Thymus (tissue), 11 donors: Measurements from ENCODE around the gene GPR108. TPM values are rescaled to one million over a fixed set of nuclear protein-coding genes. Genes with fewer than 3 reads are reported as not detected.

Experiments used
- DNase-seq, 9 donors: peaks; one replicate each; pipeline ENCODE4 v3.0.0-alpha.2; 2013; ENCODE audit warnings: low spot score in 9 of 9, low read depth in 6 of 9, missing footprints in 1 of 9
- H3K27ac ChIP-seq, 2 donors: one replicate each; pipeline ENCODE4 v1.5.1; 2013; ENCODE audit warnings: control low read depth in 1 of 2, low read depth in 1 of 2, low read length in 1 of 2, mild to moderate bottlenecking in 1 of 2, moderate library complexity in 1 of 2
- H3K27me3 ChIP-seq, 2 donors: one replicate each; pipeline ENCODE4 v1.5.1; 2013; ENCODE audit warnings: low read length in 1 of 2; ENCODE audit not compliant: control insufficient read depth in 2 of 2, insufficient read depth in 1 of 2
- H3K36me3 ChIP-seq, 2 donors: one replicate each; pipeline ENCODE4 v1.5.1; 2013; ENCODE audit warnings: low read length in 1 of 2, mild to moderate bottlenecking in 1 of 2, moderate library complexity in 1 of 2; ENCODE audit not compliant: control insufficient read depth in 2 of 2, insufficient read depth in 2 of 2
- H3K4me1 ChIP-seq, 2 donors: one replicate each; pipeline ENCODE4 v1.5.1; 2013; ENCODE audit warnings: low read length in 2 of 2; ENCODE audit not compliant: control insufficient read depth in 2 of 2, insufficient read depth in 2 of 2
- H3K4me3 ChIP-seq, 2 donors: one replicate each; pipeline ENCODE4 v1.5.1; 2013; ENCODE audit warnings: low read length in 2 of 2, control low read depth in 1 of 2, mild to moderate bottlenecking in 1 of 2
- H3K9me3 ChIP-seq, 2 donors: one replicate each; pipeline ENCODE4 v1.5.1; 2013; ENCODE audit warnings: low read length in 1 of 2, mild to moderate bottlenecking in 1 of 2; ENCODE audit not compliant: control insufficient read depth in 2 of 2, insufficient read depth in 1 of 2
- WGBS: extraction: QIAGEN DNeasy Blood & Tissue Kit; methylation state at CpG from one replicate; pipeline ENCODE4 v1.1.7; 2013; 5-methylcytosine and 5-hydroxymethylcytosine counted together
- polyA plus RNA-seq: library from polyadenylated mRNA; stranded (reverse); fragments of 200-250 nt; gene quantifications from one replicate; pipeline ENCODE4 v1.2.3, GENCODE V29; 2013
- total RNA-seq: library from RNA; stranded (reverse); fragments of 120-200 nt; gene quantifications from one replicate; pipeline ENCODE4 v1.2.4, GENCODE V29; 2013
- donor health status: healthy.

The GPR108 gene
- total and polyA plus RNA-seq, 2 donors, result 34.9 to 106 TPM

- peak overlapping the region in 1 of 2 donors; percentile 64 for H3K27ac ChIP-seq
- 2% methylated on average over 46 of the region's 46 CpGs for WGBS
These were observed 3.4 kb upstream of the GPR108 start for GRCh38 chr19:6740589-6741343.

GRCh38 chr19:6739883-6740588 is 2.7 kb upstream of the GPR108 start:
- H3K4me1 ChIP-seq, result peaks cover 21 to 45% of the 10 kb centered on the region in 2 donors
- H3K9me3 ChIP-seq, result peaks cover 0 to 8% of the 10 kb centered on the region in 2 donors
- peaks cover 0 to 4% of the 10 kb centered on the region in 2 donors for H3K36me3 ChIP-seq
- no peak for DNase-seq
- peaks cover 29 to 45% of the 10 kb centered on the region in 2 donors for H3K27me3 ChIP-seq
- under 1% methylated on average over 34 of the region's 34 CpGs for WGBS
- peak overlapping the region in 1 of 2 donors; percentile 64 for H3K27ac ChIP-seq
- peak overlapping the region; percentile 45 to 57 for H3K4me3 ChIP-seq

More at GRCh38 chr19:6740589-6741343, 3.4 kb upstream of the GPR108 start:
- peak overlapping the region; percentile 45 to 57 for H3K4me3 ChIP-seq
- H3K4me1 ChIP-seq, result peaks cover 21 to 43% of the 10 kb centered on the region in 2 donors
- H3K27me3 ChIP-seq, result peaks cover 29 to 45% of the 10 kb centered on the region in 2 donors
- peaks cover 0 to 8% of the 10 kb centered on the region in 2 donors for H3K9me3 ChIP-seq
- peaks cover 0 to 4% of the 10 kb centered on the region in 2 donors for H3K36me3 ChIP-seq
- peak in 1 of 9 donors; percentile 25 for DNase-seq

GRCh38 chr19:6739390-6739882 is 2.1 kb upstream of the GPR108 start, which contains the start of gene TRIP10:
TRIP10 (plus strand) TSS chr19:6739680; CDS start chr19:6739762, 82 bp downstream.
- peaks cover 21 to 44% of the 10 kb centered on the region in 2 donors for H3K4me1 ChIP-seq
- peak within 1 kb of the TSS; percentile 91 to 95 for H3K27ac ChIP-seq
- peaks cover 0 to 8% of the 10 kb centered on the region in 2 donors for H3K9me3 ChIP-seq
- H3K4me3 ChIP-seq, result peak within 1 kb of the TSS; percentile 45 to 57
- H3K27me3 ChIP-seq, result peaks cover 29 to 43% of the 10 kb centered on the region in 2 donors
- WGBS, result under 1% methylated on average over 47 of the region's 47 CpGs
- DNase-seq, result peak in 8 of 9 donors; percentile 50 to 90 (median 80)
- peaks cover 0 to 4% of the 10 kb centered on the region in 2 donors for H3K36me3 ChIP-seq

GRCh38 chr19:6738787-6739389 is 1.5 kb upstream of the GPR108 start:
- 22% methylated on average over 24 of the region's 24 CpGs for WGBS
- peaks cover 21 to 44% of the 10 kb centered on the region in 2 donors for H3K4me1 ChIP-seq
- H3K27me3 ChIP-seq, result peaks cover 29 to 40% of the 10 kb centered on the region in 2 donors
- H3K27ac ChIP-seq, result peak overlapping the region; percentile 91 to 95
- peaks cover 3 to 4% of the 10 kb centered on the region in 2 donors for H3K36me3 ChIP-seq
- peaks cover 0 to 8% of the 10 kb centered on the region in 2 donors for H3K9me3 ChIP-seq
- DNase-seq, result peak in 1 of 9 donors; percentile 22
- H3K4me3 ChIP-seq, result peak overlapping the region; percentile 43 to 57

DNA sequence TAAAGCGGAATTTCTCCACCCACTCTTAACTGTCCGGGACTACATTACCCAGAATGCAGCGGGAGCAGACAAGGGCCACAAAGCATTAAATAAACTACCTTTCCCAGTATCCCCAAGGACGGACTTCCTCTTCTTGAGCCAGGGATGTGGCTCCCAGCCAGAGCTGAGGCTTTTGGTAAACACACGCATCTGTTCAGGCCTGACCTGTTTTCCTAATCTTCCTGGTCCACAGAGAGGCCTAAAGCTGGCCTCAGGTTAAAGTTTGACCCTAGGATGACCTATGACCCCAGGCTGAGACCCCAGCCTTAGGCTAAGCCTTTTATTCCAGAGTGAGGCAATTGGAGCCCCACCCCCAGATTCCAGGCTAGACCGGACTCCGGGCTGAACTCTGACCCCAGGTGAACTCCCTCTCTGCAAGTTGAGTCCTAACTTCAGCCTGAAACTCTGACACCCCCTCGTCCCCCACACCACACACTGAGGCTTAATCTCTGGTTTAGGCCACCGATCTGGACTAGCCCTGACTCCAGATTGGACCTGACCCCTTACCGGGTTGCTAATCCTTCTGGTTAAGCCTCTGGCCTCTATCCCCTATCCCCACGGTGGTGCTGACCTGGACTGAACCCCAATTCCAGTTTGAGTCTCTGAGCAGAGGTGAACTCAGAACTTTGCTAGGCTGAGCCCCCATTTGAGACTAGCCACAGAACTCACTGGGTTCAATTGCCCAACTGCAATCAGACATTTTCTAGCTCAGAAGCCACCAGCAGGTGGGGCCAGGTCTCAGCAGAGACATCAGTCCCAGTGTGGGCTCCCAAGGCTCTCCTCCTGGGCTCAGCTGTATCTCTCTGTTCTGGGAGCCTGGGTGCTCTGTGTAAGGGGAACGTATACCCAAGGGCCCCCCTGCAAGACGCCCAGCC is 750 bp upstream of the GPR108 start:
- H3K4me3 ChIP-seq, result peak overlapping the region in 1 of 2 donors; percentile 73
- 24% methylated on average over 13 of the region's 13 CpGs for WGBS
- H3K9me3 ChIP-seq, result peaks cover 0 to 8% of the 10 kb centered on the region in 2 donors
- peak overlapping the region; percentile 91 to 95 for H3K27ac ChIP-seq
- peaks cover 29 to 36% of the 10 kb centered on the region in 2 donors for H3K27me3 ChIP-seq
- H3K36me3 ChIP-seq, result peaks cover 6 to 11% of the 10 kb centered on the region in 2 donors
- peak in 8 of 9 donors; percentile 74 to 94 (median 82) for DNase-seq
- H3K4me1 ChIP-seq, result peaks cover 21 to 44% of the 10 kb centered on the region in 2 donors

GRCh38 chr19:6736917-6737283 is 480 bp downstream of the GPR108 start:
- Histone ChIP-seq H3K9me3 (peaks cover 0 to 8% of the 10 kb centered on the region in 2 donors), H3K4me1 (peaks cover 21 to 44% of the 10 kb centered on the region in 2 donors), H3K27me3 (peaks cover 24% of the 10 kb centered on the region in 2 donors), H3K27ac (peak overlapping the region; percentile 95 to 96), H3K4me3 (peak overlapping the region; percentile 73 to 91), H3K36me3 (peaks cover 13 to 23% of the 10 kb centered on the region in 2 donors)
- DNase-seq, result peak in 1 of 9 donors; percentile 36
- WGBS, result under 1% methylated on average over 16 of the region's 16 CpGs

DNA sequence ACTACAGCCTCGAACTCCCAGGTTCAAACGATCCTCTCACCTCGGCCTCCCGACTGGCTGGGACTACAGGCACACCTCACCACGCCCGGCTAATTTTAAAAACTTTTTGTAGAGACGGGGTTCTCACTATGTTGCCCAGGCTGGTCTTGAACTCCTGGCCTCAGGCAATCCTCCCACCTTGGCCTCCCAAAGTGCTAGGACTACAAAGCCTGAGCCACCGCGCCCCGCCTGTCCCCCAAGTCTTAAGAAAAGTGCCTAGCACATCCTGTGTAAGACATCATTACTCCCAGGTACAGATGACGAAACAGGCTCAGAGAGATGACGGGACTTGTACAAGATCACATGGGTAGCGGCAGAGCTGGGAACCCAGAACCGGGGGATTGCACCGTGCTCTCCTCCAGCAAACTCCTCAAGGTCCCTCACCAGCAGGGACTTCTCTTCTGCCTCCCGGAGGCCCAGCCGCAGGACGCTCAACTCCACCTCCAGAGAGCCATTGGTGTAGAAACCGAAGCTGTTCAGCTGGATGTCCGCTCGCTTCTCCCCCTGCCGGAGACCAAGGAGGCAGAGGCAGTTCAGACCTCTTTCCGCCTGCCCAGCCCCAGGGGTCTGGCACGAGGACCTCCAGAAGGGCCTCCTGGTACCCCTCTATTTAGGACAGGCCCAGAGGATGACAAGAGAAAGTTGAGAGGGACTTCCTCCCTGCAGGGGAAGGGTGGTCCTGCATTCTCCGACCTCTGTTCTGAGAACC is 1.0 kb downstream of the GPR108 start:
- peak overlapping the region; percentile 95 to 96 for H3K27ac ChIP-seq
- WGBS, result 35% methylated on average over 25 of the region's 25 CpGs

More for the DNA sequence above, 1.0 kb downstream of the GPR108 start:
- Histone ChIP-seq H3K36me3 (peaks cover 15 to 29% of the 10 kb centered on the region in 2 donors), H3K9me3 (peaks cover 0 to 8% of the 10 kb centered on the region in 2 donors), H3K4me3 (peak overlapping the region; percentile 73 to 91), H3K27me3 (peaks cover 18% of the 10 kb centered on the region in 2 donors), H3K4me1 (peaks cover 21 to 44% of the 10 kb centered on the region in 2 donors)
- DNase-seq, result peak in 5 of 9 donors; percentile 38 to 72 (median 45)
